IMR-90 (cell line): Measurements from ENCODE around the gene ENOX1. TPM values are rescaled to one million over a fixed set of nuclear protein-coding genes. Genes with fewer than 3 reads are reported as not detected.

ENCODE experiments used
- ATAC-seq: fragments of 200-7000 bp; cut with Tn5 transposase; 2 replicates; pipeline ENCODE4 v1.9.1; 2020; ENCODE audit warnings: low read depth, mild to moderate bottlenecking, moderate library complexity
- BruUV-seq: library from RNA; stranded (reverse); fragments of 400-500 nt; replicated peaks from 2 replicates; lab custom pipeline; 2021; lab: Mats Ljungman, UMichigan
- CTCF ChIA-PET: fragments of 300-600 bp; formaldehyde crosslinking; extraction: SDS; loops from one replicate; lab custom pipeline; 2021; ENCODE audit warnings: antibody characterized with exemption; lab: Yijun Ruan, JAX
- POLR2A ChIA-PET: fragments of 300-600 bp; sonication (Branson Sonifier 250); formaldehyde crosslinking; loops from one replicate; lab custom pipeline; 2022; ENCODE audit warnings: antibody characterized with exemption; ENCODE audit not compliant: unreplicated experiment; lab: Charles Lee
- DNase-seq: peaks from one replicate; pipeline ENCODE4 v3.0.0; 2013
- H2AFZ ChIP-seq: replicated peaks from 2 replicates; pipeline ENCODE3; 2013; ENCODE audit warnings: low read length, mild to moderate bottlenecking; ENCODE audit not compliant: poor library complexity
- H2AK5ac ChIP-seq: 2 replicates; pipeline ENCODE4 v1.6.1; 2013; ENCODE audit warnings: low read depth, low read length, inconsistent platforms
- H2AK9ac ChIP-seq: replicated peaks from 2 replicates; pipeline ENCODE3; 2013; ENCODE audit warnings: mild to moderate bottlenecking, low read depth, low read length, moderate library complexity; ENCODE audit not compliant: poor library complexity
- H2BK120ac ChIP-seq: 2 replicates; pipeline ENCODE4 v1.6.1; 2013; ENCODE audit warnings: low read depth, low read length, inconsistent platforms
- H2BK15ac ChIP-seq: 3 replicates; pipeline ENCODE4 v1.6.1; 2013; ENCODE audit warnings: low read depth, low read length, inconsistent platforms
- H2BK20ac ChIP-seq: 2 replicates; pipeline ENCODE4 v1.6.1; 2013; ENCODE audit warnings: low read depth, mild to moderate bottlenecking, inconsistent platforms, low read length, moderate library complexity
- H2BK5ac ChIP-seq: 2 replicates; pipeline ENCODE4 v1.6.1; 2013; ENCODE audit warnings: mild to moderate bottlenecking, low read depth, low read length, inconsistent platforms; ENCODE audit not compliant: poor library complexity, severe bottlenecking
- H3K14ac ChIP-seq: replicated peaks from 2 replicates; pipeline ENCODE4 v1.6.1; 2013; ENCODE audit warnings: low read depth, low read length, inconsistent platforms
- H3K18ac ChIP-seq: 2 replicates; pipeline ENCODE4 v1.6.1; 2013; ENCODE audit warnings: low read depth, low read length, control low read depth
- H3K23ac ChIP-seq: 2 replicates; pipeline ENCODE4 v1.6.1; 2013; ENCODE audit warnings: low read depth, low read length, inconsistent platforms
- H3K27ac ChIP-seq: 2 replicates; pipeline ENCODE4 v1.5.1; 2013; ENCODE audit warnings: mild to moderate bottlenecking, control low read depth, low read length; ENCODE audit not compliant: insufficient read depth
- H3K27me3 ChIP-seq: 2 replicates; pipeline ENCODE4 v1.6.1; 2013; ENCODE audit warnings: low read length; ENCODE audit not compliant: control insufficient read depth, insufficient read depth
- H3K36me3 ChIP-seq: 2 replicates; pipeline ENCODE4 v1.6.1; 2013; ENCODE audit warnings: low read length, mixed read lengths; ENCODE audit not compliant: control insufficient read depth, insufficient read depth
- H3K4ac ChIP-seq: 2 replicates; pipeline ENCODE4 v1.6.1; 2013; ENCODE audit warnings: low read depth, low read length, inconsistent platforms
- H3K4me1 ChIP-seq: 2 replicates; pipeline ENCODE4 v1.6.1; 2013; ENCODE audit warnings: low read length, mixed read lengths; ENCODE audit not compliant: control insufficient read depth, insufficient read depth
- H3K4me2 ChIP-seq: 2 replicates; pipeline ENCODE4 v1.6.1; 2013; ENCODE audit warnings: low read depth, mild to moderate bottlenecking, control low read depth, low read length, moderate library complexity
- H3K4me3 ChIP-seq: 2 replicates; pipeline ENCODE4 v1.5.1; 2013; ENCODE audit warnings: low read depth, mild to moderate bottlenecking, control low read depth, low read length, moderate library complexity; ENCODE audit not compliant: insufficient read depth
- H3K56ac ChIP-seq: 2 replicates; pipeline ENCODE4 v1.6.1; 2013; ENCODE audit warnings: low read length, inconsistent platforms; ENCODE audit not compliant: insufficient read depth; ENCODE audit errors: extremely low read depth
- H3K79me1 ChIP-seq, 2 experiments: 2 replicates each; pipeline ENCODE4 v1.6.1; 2013; ENCODE audit warnings: low read length in 2 of 2, inconsistent platforms in 1 of 2, low read depth in 1 of 2
- H3K9ac ChIP-seq: 2 replicates; pipeline ENCODE4 v1.6.1; 2013; ENCODE audit warnings: low read depth, low read length, control low read depth
- H3K9me1 ChIP-seq: 2 replicates; pipeline ENCODE4 v1.6.1; 2013; ENCODE audit warnings: low read length, inconsistent platforms; ENCODE audit not compliant: insufficient read depth
- H3K9me3 ChIP-seq: 2 replicates; pipeline ENCODE4 v1.6.1; 2013; ENCODE audit warnings: low read length; ENCODE audit not compliant: control insufficient read depth, insufficient read depth
- H4K20me1 ChIP-seq: 2 replicates; pipeline ENCODE4 v1.6.1; 2013; ENCODE audit warnings: low read length, inconsistent platforms; ENCODE audit not compliant: insufficient read depth
- H4K5ac ChIP-seq: 2 replicates; pipeline ENCODE4 v1.6.1; 2013; ENCODE audit warnings: mild to moderate bottlenecking, low read depth, low read length, control low read depth
- H4K8ac ChIP-seq, 2 experiments: 2 replicates each; pipeline ENCODE4 v1.6.1; 2013; ENCODE audit warnings: low read depth in 2 of 2, low read length in 2 of 2, control low read depth in 1 of 2, inconsistent platforms in 1 of 2
- H4K91ac ChIP-seq: 2 replicates; pipeline ENCODE4 v1.6.1; 2013; ENCODE audit warnings: low read depth, low read length, inconsistent platforms; ENCODE audit not compliant: insufficient read depth
- BHLHE40 ChIP-seq: fragments of 150-350 bp; IDR thresholded peaks from 2 replicates; pipeline ENCODE4 v1.6.1; 2016; ENCODE audit warnings: mild to moderate bottlenecking, low read depth, low read length
- CEBPB ChIP-seq: IDR thresholded peaks from 2 replicates; pipeline ENCODE4 v1.6.1; 2012; ENCODE audit warnings: low read depth, low read length, improper control_type of control experiment
- CHD1 ChIP-seq: IDR thresholded peaks from 2 replicates; pipeline ENCODE4 v1.6.1; 2012; ENCODE audit warnings: low read depth, low read length, improper control_type of control experiment
- MAFK ChIP-seq: IDR thresholded peaks from 2 replicates; pipeline ENCODE4 v1.6.1; 2012; ENCODE audit warnings: low read depth, low read length, improper control_type of control experiment
- MAZ ChIP-seq: IDR thresholded peaks from 2 replicates; pipeline ENCODE4 v1.6.1; 2012; ENCODE audit warnings: low read depth, mild to moderate bottlenecking, low read length, improper control_type of control experiment, moderate library complexity, borderline replicate concordance
- NFE2L2 ChIP-seq: fragments of 150-350 bp; IDR thresholded peaks from 2 replicates; pipeline ENCODE4 v1.6.1; 2016; ENCODE audit warnings: low read depth, mild to moderate bottlenecking, low read length
- POLR2A ChIP-seq: IDR thresholded peaks from 2 replicates; pipeline ENCODE4 v1.6.1; 2012; ENCODE audit warnings: mild to moderate bottlenecking, low read depth, low read length
- RAD21 ChIP-seq: IDR thresholded peaks from 2 replicates; pipeline ENCODE4 v1.6.1; 2012; ENCODE audit warnings: low read length, improper control_type of control experiment
- RCOR1 ChIP-seq: IDR thresholded peaks from 2 replicates; pipeline ENCODE4 v1.6.1; 2012; ENCODE audit warnings: mild to moderate bottlenecking, low read length, improper control_type of control experiment; ENCODE audit not compliant: insufficient replicate concordance
- RFX5 ChIP-seq: IDR thresholded peaks from 2 replicates; pipeline ENCODE4 v1.8.0; 2012; ENCODE audit warnings: low read depth, mild to moderate bottlenecking, low read length, moderate library complexity
- SMC3 ChIP-seq: fragments of 150-350 bp; IDR thresholded peaks from 2 replicates; pipeline ENCODE4 v1.6.1; 2016; ENCODE audit warnings: low read depth, mild to moderate bottlenecking, antibody characterized with exemption, low read length, moderate library complexity
- WGBS, 2 experiments: methylation state at CpG; one replicate each; pipeline versions ENCODE4 v1.1.5 to v1.1.7; 2013; ENCODE audit warnings: missing lambda C conversion rate in 2 of 2; ENCODE audit not compliant: insufficient read length in 1 of 2; ENCODE audit errors: extremely low coverage in 2 of 2; 5-methylcytosine and 5-hydroxymethylcytosine counted together
- dilution Hi-C: fragments of 300-500 bp; cut with HindIII; formaldehyde crosslinking; loops from one replicate; pipeline ENCODE4 v1.14.3; 2018; ENCODE audit warnings: low sequenced_read_pairs; ENCODE audit not compliant: unreplicated experiment
- in situ Hi-C: fragments of 300-500 bp; cut with MboI; formaldehyde crosslinking; loops from 3 replicates; pipeline ENCODE4 v1.14.3; 2019; ENCODE audit warnings: low sequenced_read_pairs, inconsistent platforms, mixed read lengths
- intact Hi-C: fragments of 100-400 bp; cut with micrococcal nuclease; formaldehyde crosslinking; loops from 2 replicates; pipeline ENCODE4 v1.10.0; 2022
- polyA plus RNA-seq, 3 experiments: library from polyadenylated mRNA; depleted of rRNA; stranded (reverse); fragments of >200 nt; gene quantifications; 2 replicates each; pipeline ENCODE4 v1.2.3, GENCODE V29; 2012; ENCODE audit warnings: low replicate concordance in 1 of 3
- total RNA-seq: library from RNA; depleted of rRNA; stranded (reverse); fragments of >200 nt; gene quantifications from 2 replicates; pipeline ENCODE4 v1.2.3, GENCODE V29; 2012
- TF ChIP-seq, protein P1 (sequence below): fragments of 150-350 bp; IDR thresholded peaks from 2 replicates; pipeline ENCODE4 v1.6.1; 2017; ENCODE audit warnings: mild to moderate bottlenecking, antibody characterized with exemption, low read length, low read depth

ENOX1 gene
- total and polyA plus RNA-seq, 2 of the 4 experiments (the other 2 are of a cell fraction): 0.99 to 1.3 TPM

- dilution Hi-C loops: no loop called here
- no peaks in the 10 kb centered on the region for H3K9me1 ChIP-seq
- CTCF ChIA-PET: no interaction called here
- H2AK9ac ChIP-seq: no peak overlapping the region
- no peak overlapping the region for H3K14ac ChIP-seq
- H3K23ac ChIP-seq: no peak overlapping the region
- H3K4ac ChIP-seq: no peak overlapping the region
- H4K20me1 ChIP-seq: no peaks in the 10 kb centered on the region
- no peak overlapping the region for H4K8ac ChIP-seq
- POLR2A ChIA-PET: no interaction called here
- H3K27ac ChIP-seq: no peak overlapping the region
- no peak overlapping the region for H2BK120ac ChIP-seq
- no peaks in the 10 kb centered on the region for H3K27me3 ChIP-seq
- H3K9me3 ChIP-seq: no peaks in the 10 kb centered on the region
- H3K79me1 ChIP-seq: no peaks in the 10 kb centered on the region
- intact Hi-C loops: no loop called here
- ATAC-seq (no peak), DNase-seq (no peak)
- H2AFZ ChIP-seq: no peak overlapping the region
- H3K36me3 ChIP-seq: no peaks in the 10 kb centered on the region
- no peak overlapping the region for H3K4me3 ChIP-seq
- no peak overlapping the region for H2BK20ac ChIP-seq
- TF ChIP-seq RCOR1 (no peak), BHLHE40 (no peak), CEBPB (no peak), POLR2A (no peak), MAZ (no peak), MAFK (no peak), SMC3 (no peak), RFX5 (no peak), NFE2L2 (no peak), CHD1 (no peak), RAD21 (no peak)
- TF ChIP-seq, protein P1, sequence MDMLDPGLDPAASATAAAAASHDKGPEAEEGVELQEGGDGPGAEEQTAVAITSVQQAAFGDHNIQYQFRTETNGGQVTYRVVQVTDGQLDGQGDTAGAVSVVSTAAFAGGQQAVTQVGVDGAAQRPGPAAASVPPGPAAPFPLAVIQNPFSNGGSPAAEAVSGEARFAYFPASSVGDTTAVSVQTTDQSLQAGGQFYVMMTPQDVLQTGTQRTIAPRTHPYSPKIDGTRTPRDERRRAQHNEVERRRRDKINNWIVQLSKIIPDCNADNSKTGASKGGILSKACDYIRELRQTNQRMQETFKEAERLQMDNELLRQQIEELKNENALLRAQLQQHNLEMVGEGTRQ: no peak
- H3K4me2 ChIP-seq: no peak overlapping the region
- in situ Hi-C loops: no loop called here
- H2AK5ac ChIP-seq: no peak overlapping the region
- H3K4me1 ChIP-seq: no peaks in the 10 kb centered on the region
- H3K56ac ChIP-seq: no peak overlapping the region
- no peak overlapping the region for H2BK5ac ChIP-seq
- no TSS peak for BruUV-seq
- H2BK15ac ChIP-seq: no peak overlapping the region
- no peak overlapping the region for H4K91ac ChIP-seq
- H4K5ac ChIP-seq: no peak overlapping the region
- H3K18ac ChIP-seq: no peak overlapping the region
- no peak overlapping the region for H3K9ac ChIP-seq
- no CpG with 5 or more reads among the region's 4 CpGs for WGBS, 2 experiments
These were observed 307.9 kb downstream of the ENOX1 start for GRCh38 chr13:43478902-43479301.
